Endothelial cell of umbilical vein (primary cell): ENCODE data around the gene DGKH. TPM values are rescaled to one million over a fixed set of nuclear protein-coding genes. Genes with fewer than 3 reads are reported as not detected.

Experiments
- BruUV-seq: library from RNA; stranded (reverse); fragments of 400-500 nt; replicated peaks from 2 replicates; lab custom pipeline; 2021; lab: Mats Ljungman, UMichigan
- CTCF ChIA-PET: fragments of 300-600, 350-600 bp; sonication (Branson Sonifier 250); formaldehyde crosslinking; loops from one replicate; lab custom pipeline; 2021; ENCODE audit warnings: antibody characterized with exemption, inconsistent platforms; lab: Charles Lee
- POLR2A ChIA-PET: fragments of 300-600, 350-600 bp; sonication (Branson Sonifier 250); formaldehyde crosslinking; loops from one replicate; lab custom pipeline; 2021; ENCODE audit warnings: antibody characterized with exemption, inconsistent platforms; lab: Charles Lee
- DNase-seq: peaks from one replicate; pipeline ENCODE4 v3.0.0-alpha.2; 2011; ENCODE audit warnings: low read depth, low spot score
- FAIRE-seq: peaks from 2 replicates; lab custom pipeline; 2011; peaks lifted over from hg19 to GRCh38; lab: Jason Lieb, UNC
- H2AFZ ChIP-seq: 2 replicates; pipeline ENCODE4 v1.6.0; 2012; ENCODE audit warnings: low read depth, low read length, control low read depth, inconsistent platforms
- H3K27ac ChIP-seq: 2 replicates; pipeline ENCODE4 v1.5.1; 2011; ENCODE audit warnings: low read depth, mild to moderate bottlenecking, control low read depth, low read length, moderate library complexity; ENCODE audit not compliant: insufficient read depth
- H3K27me3 ChIP-seq, 2 experiments: 2 replicates each; pipeline versions ENCODE4 v1.6.0 to v1.6.1; 2011; ENCODE audit warnings: low read length in 2 of 2, mixed read lengths in 1 of 2; ENCODE audit not compliant: control insufficient read depth in 2 of 2, insufficient read depth in 2 of 2
- H3K36me3 ChIP-seq, 2 experiments: 2 replicates in 1 of 2; 3 replicates in 1 of 2; pipeline ENCODE4 v1.5.1; 2011; ENCODE audit warnings: low read length in 2 of 2, mild to moderate bottlenecking in 1 of 2, moderate library complexity in 1 of 2; ENCODE audit not compliant: control insufficient read depth in 2 of 2, insufficient read depth in 2 of 2; ENCODE audit errors: extremely low read depth in 1 of 2
- H3K4me1 ChIP-seq: 3 replicates; pipeline ENCODE4 v1.5.1; 2011; ENCODE audit warnings: mild to moderate bottlenecking, low read length; ENCODE audit not compliant: control insufficient read depth, insufficient read depth; ENCODE audit errors: extremely low read depth
- H3K4me2 ChIP-seq: 2 replicates; pipeline ENCODE4 v1.6.1; 2011; ENCODE audit warnings: low read length, control low read depth, mixed read lengths; ENCODE audit not compliant: insufficient read depth
- H3K4me3 ChIP-seq, 3 experiments: fragments of 200-600 bp in 1 of 3; sonication (generic), shearing (Covaris generic) in 1 of 3; replicated peaks in 1 of 3; 2 replicates each; pipeline ENCODE4 v1.5.1; 2011 to 2016; ENCODE audit warnings: control low read depth in 3 of 3, low read length in 3 of 3, mild to moderate bottlenecking in 2 of 3, inconsistent platforms in 1 of 3, low read depth in 1 of 3, moderate library complexity in 1 of 3; ENCODE audit not compliant: insufficient read depth in 1 of 3
- H3K79me2 ChIP-seq: 2 replicates; pipeline ENCODE4 v1.6.0; 2012; ENCODE audit warnings: low read length, inconsistent platforms; ENCODE audit not compliant: control insufficient read depth, insufficient read depth
- H3K9ac ChIP-seq: replicated peaks from 2 replicates; pipeline ENCODE3; 2011; ENCODE audit warnings: low read length, control low read depth; ENCODE audit not compliant: insufficient read depth; ENCODE audit errors: extremely low read depth
- H3K9me1 ChIP-seq: replicated peaks from 3 replicates; pipeline ENCODE4 v1.6.0; 2011; ENCODE audit warnings: mild to moderate bottlenecking, low read length; ENCODE audit not compliant: control insufficient read depth, insufficient read depth; ENCODE audit errors: extremely low read depth
- H3K9me3 ChIP-seq: replicated peaks from 2 replicates; pipeline ENCODE4 v1.5.1; 2012; ENCODE audit warnings: low read length, inconsistent platforms; ENCODE audit not compliant: control insufficient read depth, insufficient read depth
- H4K20me1 ChIP-seq: replicated peaks from 2 replicates; pipeline ENCODE3; 2011; ENCODE audit warnings: mild to moderate bottlenecking, low read length; ENCODE audit not compliant: control insufficient read depth, insufficient read depth; ENCODE audit errors: extremely low read depth
- EZH2 ChIP-seq: IDR thresholded peaks from 2 replicates; pipeline ENCODE4 v1.6.1; 2012; ENCODE audit warnings: borderline replicate concordance, low read depth, mild to moderate bottlenecking, moderate library complexity, low read length, inconsistent platforms; ENCODE audit not compliant: severe bottlenecking
- FOS ChIP-seq: IDR thresholded peaks from 2 replicates; pipeline ENCODE4 v1.6.1; 2011; ENCODE audit warnings: mild to moderate bottlenecking, low read length, moderate library complexity, borderline replicate concordance; ENCODE audit not compliant: insufficient read depth
- GATA2 ChIP-seq: IDR thresholded peaks from 2 replicates; pipeline ENCODE4 v1.7.0; 2011; ENCODE audit warnings: low read depth, mild to moderate bottlenecking, moderate library complexity, mixed read lengths, low read length; ENCODE audit not compliant: insufficient read length, insufficient read depth
- JUN ChIP-seq: IDR thresholded peaks from 2 replicates; pipeline ENCODE4 v1.6.1; 2011; ENCODE audit warnings: borderline replicate concordance, low read depth; ENCODE audit not compliant: insufficient read length, insufficient read depth
- MYC ChIP-seq: IDR thresholded peaks from one replicate; pipeline ENCODE4 v1.6.1; 2011; ENCODE audit warnings: mild to moderate bottlenecking, low read depth, low read length
- POLR2A ChIP-seq: IDR thresholded peaks from 2 replicates; pipeline ENCODE4 v1.6.1; 2012; ENCODE audit warnings: low read depth, mild to moderate bottlenecking, control low read depth, low read length
- POLR2AphosphoS5 ChIP-seq: IDR thresholded peaks from 2 replicates; pipeline ENCODE4 v1.6.1; 2012; ENCODE audit warnings: low read depth, mild to moderate bottlenecking, control low read depth, low read length, moderate library complexity; ENCODE audit not compliant: insufficient read depth
- dilution Hi-C: fragments of 300-500 bp; cut with MboI; formaldehyde crosslinking; loops from one replicate; pipeline ENCODE4 v1.15.0; 2019; ENCODE audit warnings: low sequenced_read_pairs; ENCODE audit not compliant: extremely low pct_ligation_motif_present
- intact Hi-C: fragments of 100-400 bp; cut with micrococcal nuclease; formaldehyde crosslinking; loops from one replicate; pipeline ENCODE4 v1.10.0; 2022
- polyA plus RNA-seq, 4 experiments: library from polyadenylated mRNA; depleted of rRNA in 3 of 4; stranded (reverse) in 3 of 4; unstranded in 1 of 4; fragments of >200 nt; gene quantifications; 2 replicates each; pipeline versions ENCODE4 v1.2.1 to v1.2.3, GENCODE V29; 2011 to 2012; ENCODE audit warnings: missing spikeins in 1 of 4
- total RNA-seq: library from RNA; stranded (reverse); gene quantifications from 2 replicates; pipeline ENCODE4 v1.2.3, GENCODE V29; 2021
- TF ChIP-seq, protein P1 (sequence below): IDR thresholded peaks from 2 replicates; pipeline ENCODE4 v1.6.1; 2011; ENCODE audit not compliant: insufficient read depth, insufficient read length

Gene DGKH
- total and polyA plus RNA-seq, 2 donors (not counting 3 experiments of a cell fraction or from before 2014, with no cell fraction given), result 4.1 to 30.1 TPM

DNA sequence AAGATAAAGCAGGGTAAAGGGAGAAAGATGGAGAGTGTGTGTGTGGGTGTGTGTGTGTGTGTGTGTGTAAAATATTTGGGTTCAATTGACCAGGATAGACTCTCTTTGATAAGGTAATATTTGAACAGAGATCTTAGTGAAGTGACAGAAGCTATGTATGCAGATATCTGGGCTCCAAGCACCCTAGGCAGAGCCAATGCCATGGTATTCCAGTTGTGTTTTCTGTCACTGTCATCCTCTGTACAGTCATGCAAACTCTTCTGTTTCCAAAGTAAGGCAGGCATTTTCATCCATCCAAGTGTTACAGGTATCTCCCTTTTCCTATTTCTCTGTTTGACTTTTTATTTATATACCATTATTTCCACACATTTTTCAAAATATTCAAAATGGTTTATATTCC is 13.5 kb downstream of the DGKH start:
- H3K27me3 ChIP-seq, result no peaks in the 10 kb centered on the region
- peaks cover 1 to 4% of the 10 kb centered on the region in 2 experiments for H3K36me3 ChIP-seq
- H4K20me1 ChIP-seq, result no peaks in the 10 kb centered on the region
- ChIA-PET POLR2A (no interaction called here), CTCF (interaction anchor here (0.6 to 1.7 kb wide), 3 partner anchors 7 to 350 kb away, joined by 3 to 4 read pairs (median 3); no protein-coding TSS in a partner anchor)
- H3K9me3 ChIP-seq, result no peaks in the 10 kb centered on the region
- H3K4me2 ChIP-seq, result no peak overlapping the region
- H3K27ac ChIP-seq, result no peak overlapping the region
- no peak overlapping the region for H3K9ac ChIP-seq
- no peak for TF ChIP-seq GATA2
- TF ChIP-seq JUN, result no peak
- no peaks in the 10 kb centered on the region for H3K9me1 ChIP-seq
- dilution Hi-C loops, result no loop called here
- no peak overlapping the region for H2AFZ ChIP-seq
- DNase-seq, result no peak
- H3K79me2 ChIP-seq, result peaks cover 40% of the 10 kb centered on the region
- intact Hi-C loops, result no loop called here
- BruUV-seq, result no TSS peak
- H3K4me1 ChIP-seq, result peaks cover 6% of the 10 kb centered on the region
- FAIRE-seq, result no peak
- no peak overlapping the region for H3K4me3 ChIP-seq

DNA sequence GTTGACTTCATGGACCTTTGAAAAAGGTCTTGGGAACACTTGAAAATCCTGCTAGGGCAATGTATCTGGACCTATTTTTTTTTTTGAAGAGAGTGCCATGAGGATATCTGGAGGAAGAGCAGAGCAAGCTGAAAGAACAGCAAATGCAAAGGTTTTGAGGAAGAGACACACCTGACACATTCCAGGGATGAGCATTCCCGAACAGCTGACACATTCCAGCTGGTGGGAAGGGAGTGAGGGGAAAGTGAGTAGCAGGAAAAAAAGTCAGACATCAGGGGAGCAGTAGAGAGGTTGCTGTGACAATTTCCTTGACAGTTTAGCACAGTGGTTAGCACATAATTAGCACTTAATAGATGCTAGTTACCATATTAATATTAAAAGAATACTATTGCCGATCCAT is 14.7 kb downstream of the DGKH start:
- intact Hi-C loops, result no loop called here

More for the DNA sequence above, 14.7 kb downstream of the DGKH start:
- Histone ChIP-seq H3K9me1 (no peaks in the 10 kb centered on the region), H3K4me1 (peaks cover 6% of the 10 kb centered on the region), H3K27ac (no peak overlapping the region), H3K36me3 (peaks cover 1 to 4% of the 10 kb centered on the region in 2 experiments), H3K4me3 (no peak overlapping the region), H4K20me1 (no peaks in the 10 kb centered on the region), H3K27me3 (no peaks in the 10 kb centered on the region), H3K79me2 (peaks cover 34% of the 10 kb centered on the region), H3K9ac (no peak overlapping the region), H2AFZ (no peak overlapping the region), H3K9me3 (no peaks in the 10 kb centered on the region), H3K4me2 (no peak overlapping the region)
- FAIRE-seq (no peak), DNase-seq (no peak)
- POLR2A ChIA-PET, result no interaction called here
- CTCF ChIA-PET, result interaction anchor here (1.3 to 2.2 kb wide), 5 partner anchors 9 to 395 kb away, joined by 3 to 6 read pairs (median 3); no protein-coding TSS in a partner anchor
- BruUV-seq, result no TSS peak
- TF ChIP-seq, protein P1, sequence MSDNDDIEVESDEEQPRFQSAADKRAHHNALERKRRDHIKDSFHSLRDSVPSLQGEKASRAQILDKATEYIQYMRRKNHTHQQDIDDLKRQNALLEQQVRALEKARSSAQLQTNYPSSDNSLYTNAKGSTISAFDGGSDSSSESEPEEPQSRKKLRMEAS, result no peak
- TF ChIP-seq FOS (no peak), EZH2 (no peak), POLR2AphosphoS5 (no peak), POLR2A (no peak), MYC (no peak), JUN (no peak)
- dilution Hi-C loops, result no loop called here
